Activated naive CD4-positive, alpha-beta T cell treated with anti-CD3 and anti-CD28 coated beads, Interleukin-2, amount 50 U/mL, for 24 hours (primary cell): Measurements from ENCODE around the gene PGM1.

Source experiments
- H3K27ac Mint-ChIP-seq: one replicate; pipeline ENCODE4 v1.8.0; 2021; ENCODE audit warnings: mild to moderate bottlenecking, mixed read lengths
- H3K27me3 Mint-ChIP-seq: one replicate; pipeline ENCODE4 v1.8.0; 2021; ENCODE audit warnings: mixed read lengths
- H3K36me3 Mint-ChIP-seq: one replicate; pipeline ENCODE4 v1.8.0; 2021; ENCODE audit warnings: mixed read lengths
- H3K4me1 Mint-ChIP-seq: one replicate; pipeline ENCODE4 v1.8.0; 2021; ENCODE audit warnings: mixed read lengths
- H3K4me3 Mint-ChIP-seq: one replicate; pipeline ENCODE4 v1.8.0; 2021; ENCODE audit warnings: mild to moderate bottlenecking, mixed read lengths
- H3K9me3 Mint-ChIP-seq: one replicate; pipeline ENCODE4 v1.8.0; 2021; ENCODE audit warnings: mixed read lengths

The PGM1 gene

DNA sequence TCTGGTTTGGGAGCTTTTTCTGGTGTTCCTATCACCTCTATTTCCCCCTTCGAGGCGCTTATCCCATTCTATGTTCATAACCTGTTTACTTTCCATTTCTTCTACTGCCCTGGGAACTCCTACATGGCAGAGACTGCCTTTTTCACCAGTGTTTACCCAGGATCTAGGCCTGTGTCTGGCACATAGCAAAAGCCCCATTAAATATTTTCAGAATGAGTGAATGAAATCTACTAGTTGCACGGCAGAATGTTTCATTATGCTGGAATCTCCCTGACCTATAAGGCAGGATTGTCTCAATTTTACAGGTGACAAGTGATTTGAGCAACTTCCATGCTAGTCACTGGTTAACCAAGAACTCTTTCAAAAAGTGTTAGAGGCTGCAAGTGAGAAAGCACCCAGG, 70.1 kb downstream of the PGM1 start:
- Mint-ChIP-seq H3K4me3 (no peak overlapping the region), H3K27ac (no peak overlapping the region), H3K36me3 (peaks cover 28% of the 10 kb centered on the region), H3K27me3 (no peaks in the 10 kb centered on the region), H3K4me1 (peaks cover 16% of the 10 kb centered on the region), H3K9me3 (peaks cover 7% of the 10 kb centered on the region)

DNA sequence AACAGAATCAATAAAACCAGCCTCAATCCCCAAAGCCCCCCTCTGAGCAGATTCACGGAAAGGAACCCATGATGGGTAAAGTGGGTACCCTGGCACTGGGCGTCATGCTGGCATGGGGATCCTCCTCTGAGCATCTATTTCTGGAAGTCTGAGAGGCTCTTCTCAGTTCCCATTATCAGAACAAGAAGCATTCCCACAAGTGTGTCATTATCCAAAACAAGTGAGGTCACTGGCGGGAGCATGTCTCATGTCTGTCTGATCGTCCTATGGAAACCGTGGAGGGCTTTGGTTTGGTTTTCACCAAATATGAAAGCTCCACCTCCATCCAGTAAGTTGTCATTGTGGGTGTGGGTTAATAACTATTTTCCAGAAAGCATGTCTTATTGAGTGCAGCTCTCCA, 70.7 kb downstream of the PGM1 start:
- H3K9me3 Mint-ChIP-seq: peaks cover 7% of the 10 kb centered on the region
- H3K27me3 Mint-ChIP-seq: no peaks in the 10 kb centered on the region
- no peak overlapping the region for H3K27ac Mint-ChIP-seq
- peaks cover 13% of the 10 kb centered on the region for H3K4me1 Mint-ChIP-seq
- H3K4me3 Mint-ChIP-seq: no peak overlapping the region
- H3K36me3 Mint-ChIP-seq: peaks cover 25% of the 10 kb centered on the region

DNA sequence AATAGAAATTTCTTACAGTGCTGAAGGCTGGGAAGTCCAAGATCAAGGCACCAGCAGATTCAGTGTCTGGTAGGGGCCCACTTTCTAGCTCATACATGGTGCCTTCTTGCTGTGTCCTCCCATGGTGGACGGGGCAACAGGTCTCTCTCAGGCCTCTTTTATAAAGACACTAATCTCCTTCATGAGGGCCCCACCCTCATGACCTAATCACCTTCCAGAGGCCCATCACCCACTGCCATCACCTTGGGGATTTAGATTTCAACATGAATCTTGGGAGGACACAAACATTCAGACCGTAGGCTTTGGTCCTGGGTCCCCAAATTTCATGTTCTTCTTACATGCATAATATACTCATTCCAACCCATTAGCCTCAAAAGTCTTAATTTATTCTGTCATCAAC, 71.5 kb downstream of the PGM1 start:
- Mint-ChIP-seq H3K4me3 (no peak overlapping the region), H3K27me3 (no peaks in the 10 kb centered on the region), H3K27ac (no peak overlapping the region), H3K9me3 (peaks cover 7% of the 10 kb centered on the region), H3K36me3 (peaks cover 20% of the 10 kb centered on the region), H3K4me1 (peaks cover 4% of the 10 kb centered on the region)

DNA sequence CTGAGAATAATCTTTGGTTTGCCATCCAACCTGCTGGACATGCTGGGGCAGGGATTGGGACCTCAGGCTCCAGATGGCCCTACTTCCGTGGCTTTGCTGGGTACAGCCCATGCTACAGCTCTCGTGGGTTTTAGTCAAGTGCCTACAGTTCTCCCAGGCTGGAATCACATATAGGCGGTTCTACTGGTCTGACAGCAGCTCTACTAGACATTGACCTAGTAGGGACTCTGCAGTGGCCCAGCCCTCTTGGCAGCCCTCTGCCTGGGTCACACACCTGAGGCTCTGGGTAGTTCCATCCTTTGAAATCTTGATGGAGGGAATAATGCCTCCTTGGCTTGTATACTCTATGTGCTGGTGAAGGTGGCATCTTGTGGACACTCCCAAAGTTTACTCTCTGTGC, 72.2 kb downstream of the PGM1 start:
- no peaks in the 10 kb centered on the region for H3K4me1 Mint-ChIP-seq
- H3K4me3 Mint-ChIP-seq: no peak overlapping the region
- peaks cover 20% of the 10 kb centered on the region for H3K36me3 Mint-ChIP-seq
- no peaks in the 10 kb centered on the region for H3K27me3 Mint-ChIP-seq
- no peak overlapping the region for H3K27ac Mint-ChIP-seq
- H3K9me3 Mint-ChIP-seq: peaks cover 7% of the 10 kb centered on the region

DNA sequence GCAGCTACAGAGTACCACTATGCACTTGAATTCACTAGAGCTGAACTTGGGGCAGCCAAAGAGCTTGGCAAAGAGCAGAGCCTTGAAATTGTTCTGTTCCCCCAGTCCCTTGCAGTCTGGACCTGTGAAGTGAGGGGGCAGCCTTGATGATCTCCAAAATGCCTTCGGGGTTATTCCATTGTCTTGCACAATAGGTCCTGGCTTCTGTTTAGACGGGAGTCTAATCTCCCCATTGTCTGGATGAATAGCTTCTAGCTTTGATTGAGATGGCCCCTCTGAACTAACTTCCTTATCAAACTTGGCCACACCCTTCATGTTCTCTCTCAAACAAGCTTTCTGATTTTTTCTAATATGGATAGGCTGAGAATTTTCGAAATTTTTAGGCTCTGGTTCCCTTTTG, 72.6 kb downstream of the PGM1 start:
- Mint-ChIP-seq H3K27ac (no peak overlapping the region), H3K36me3 (peaks cover 20% of the 10 kb centered on the region), H3K4me1 (no peaks in the 10 kb centered on the region), H3K4me3 (no peak overlapping the region), H3K27me3 (no peaks in the 10 kb centered on the region), H3K9me3 (peaks cover 7% of the 10 kb centered on the region)

DNA sequence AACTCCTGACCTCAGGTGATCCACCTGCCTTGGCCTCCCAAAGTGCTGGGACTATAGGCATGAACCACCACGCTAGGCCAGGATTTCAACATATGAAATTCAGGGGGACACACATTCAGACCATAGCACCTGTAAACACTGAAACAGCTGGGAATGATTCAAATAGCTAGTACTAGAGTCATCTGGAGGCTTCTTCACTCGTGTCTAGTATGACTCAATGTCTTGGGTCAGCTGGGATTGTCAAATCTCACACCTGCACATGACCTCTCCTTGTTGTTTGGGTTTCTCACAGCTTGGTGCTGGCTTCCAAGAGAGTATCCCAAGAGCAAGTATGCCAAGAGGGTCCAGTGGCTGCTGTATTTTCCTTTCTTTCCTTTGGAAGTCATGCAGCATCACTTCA, 75.1 kb downstream of the PGM1 start:
- H3K27me3 Mint-ChIP-seq: no peaks in the 10 kb centered on the region
- H3K4me1 Mint-ChIP-seq: no peaks in the 10 kb centered on the region

DNA sequence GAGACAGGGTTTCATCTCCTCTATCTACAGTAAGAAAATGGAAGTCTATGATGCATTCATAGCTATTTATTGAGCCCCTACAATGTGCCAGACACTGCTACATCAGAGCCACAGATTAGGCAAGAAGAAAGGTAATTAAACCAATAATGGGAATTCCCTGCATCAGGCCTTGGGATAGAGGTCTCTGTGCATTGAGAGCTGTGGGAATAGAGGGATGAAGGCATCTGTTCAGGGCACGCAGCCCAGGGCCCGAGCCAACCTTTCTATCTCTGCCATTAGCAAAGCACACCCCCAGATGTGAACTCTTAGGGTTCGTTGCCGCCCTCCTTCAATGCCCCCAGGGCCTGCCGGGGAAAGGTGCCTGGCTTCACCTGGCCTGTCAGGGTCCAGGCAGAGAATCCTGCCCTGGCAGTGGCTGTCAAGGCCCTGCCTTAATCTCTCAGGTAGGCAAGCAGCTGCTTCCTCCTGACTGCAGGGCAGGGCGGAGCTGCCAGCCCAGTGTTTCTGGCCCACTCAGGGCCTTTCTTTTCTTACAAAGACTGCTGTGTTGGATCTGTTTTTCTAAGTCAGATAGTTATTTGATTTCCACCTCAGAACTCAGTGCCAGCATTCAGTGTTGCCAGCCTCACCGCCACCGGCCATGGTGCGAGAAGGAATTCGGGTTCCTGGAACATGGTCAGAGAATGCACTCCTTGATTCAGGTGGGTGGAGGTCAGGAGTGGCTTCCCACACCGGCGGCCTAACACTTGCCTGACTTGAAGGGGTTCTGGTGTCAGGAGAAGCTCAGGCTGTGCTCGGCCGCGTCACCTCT, 76.1 kb downstream of the PGM1 start:
- Mint-ChIP-seq H3K27ac (no peak overlapping the region), H3K36me3 (peaks cover 7% of the 10 kb centered on the region), H3K4me1 (no peaks in the 10 kb centered on the region), H3K9me3 (peaks cover 7% of the 10 kb centered on the region), H3K27me3 (no peaks in the 10 kb centered on the region), H3K4me3 (no peak overlapping the region)

More for the DNA sequence above, 75.1 kb downstream of the PGM1 start:
- Mint-ChIP-seq H3K9me3 (peaks cover 7% of the 10 kb centered on the region), H3K4me3 (no peak overlapping the region), H3K27ac (no peak overlapping the region), H3K36me3 (peaks cover 11% of the 10 kb centered on the region)

DNA sequence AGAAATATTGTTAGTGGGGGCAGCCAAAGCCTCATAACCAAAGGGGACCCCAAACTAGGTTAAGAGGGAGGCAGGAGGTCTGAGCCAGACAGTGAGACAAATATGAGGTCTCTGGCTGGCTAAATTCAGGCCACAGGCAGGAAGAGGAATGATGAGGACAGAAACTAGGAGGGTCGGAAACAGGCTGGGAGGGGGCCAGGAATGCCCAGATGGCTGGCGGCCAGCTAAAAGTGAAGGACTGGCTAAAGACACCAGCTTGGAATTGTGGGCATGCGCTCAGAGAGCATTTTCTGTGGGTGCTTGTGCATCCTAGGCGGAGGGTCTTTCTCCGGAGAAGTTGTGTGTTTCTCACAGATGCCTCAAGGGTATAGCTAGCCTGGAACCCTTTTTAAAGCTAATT, 77.0 kb downstream of the PGM1 start:
- Mint-ChIP-seq H3K4me1 (no peaks in the 10 kb centered on the region), H3K36me3 (peaks cover 5% of the 10 kb centered on the region), H3K4me3 (no peak overlapping the region), H3K9me3 (peaks cover 7% of the 10 kb centered on the region), H3K27me3 (no peaks in the 10 kb centered on the region), H3K27ac (no peak overlapping the region)

DNA sequence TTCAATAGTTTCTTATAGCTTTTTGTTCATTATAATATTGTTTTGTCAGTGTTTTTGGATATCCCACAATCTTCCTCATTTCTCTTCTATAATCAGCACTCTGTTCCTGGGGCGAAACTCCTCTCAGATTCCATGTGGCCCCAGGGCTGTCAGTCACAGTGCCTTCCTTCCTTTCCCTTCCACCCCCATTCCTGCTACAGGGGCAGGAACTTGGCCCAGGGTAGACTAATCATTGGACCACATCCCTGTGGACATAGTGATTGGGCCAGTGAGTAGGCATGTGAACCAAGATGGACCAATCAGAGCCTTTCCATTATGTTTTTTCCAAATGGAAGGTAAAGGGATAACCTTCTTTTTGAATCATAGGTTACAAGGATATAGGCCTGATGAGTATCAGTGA, 78.3 kb downstream of the PGM1 start:
- H3K36me3 Mint-ChIP-seq: no peaks in the 10 kb centered on the region

DNA sequence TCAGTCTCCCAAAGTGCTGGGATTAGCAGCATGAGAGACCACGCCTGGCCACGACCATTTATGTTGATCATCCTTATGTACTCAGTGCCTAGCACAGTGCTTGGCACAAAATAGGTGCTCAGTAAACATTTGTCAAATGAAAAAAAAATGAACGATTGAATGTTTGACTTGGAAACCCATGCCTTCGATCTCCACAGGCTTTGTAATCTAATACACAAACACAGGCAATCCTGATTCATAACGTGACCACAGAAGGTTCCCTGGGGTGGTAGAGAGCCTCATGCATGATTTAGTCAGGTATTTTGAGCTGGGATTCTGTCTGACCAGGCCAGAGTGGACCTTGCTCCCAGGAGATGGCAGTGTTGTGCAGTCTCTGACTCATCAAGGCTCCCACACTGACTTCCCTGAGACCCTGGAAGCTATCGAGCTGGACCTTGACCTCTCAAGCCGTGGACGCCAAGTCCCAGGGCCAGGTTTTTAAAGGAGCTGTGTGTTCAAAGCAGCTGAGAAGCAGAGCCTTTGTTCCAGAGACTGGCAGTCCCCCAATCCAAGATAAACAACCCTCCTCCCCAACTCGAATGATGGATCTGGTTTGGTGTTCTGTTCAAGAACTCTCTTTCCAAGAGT, 81.1 kb downstream of the PGM1 start:
- H3K36me3 Mint-ChIP-seq: peaks cover 2% of the 10 kb centered on the region
- H3K4me1 Mint-ChIP-seq: no peaks in the 10 kb centered on the region
- no peaks in the 10 kb centered on the region for H3K9me3 Mint-ChIP-seq
- no peak overlapping the region for H3K27ac Mint-ChIP-seq
- no peak overlapping the region for H3K4me3 Mint-ChIP-seq
- H3K27me3 Mint-ChIP-seq: no peaks in the 10 kb centered on the region

More for the DNA sequence above, 78.3 kb downstream of the PGM1 start:
- Mint-ChIP-seq H3K9me3 (peaks cover under 1% of the 10 kb centered on the region), H3K4me3 (no peak overlapping the region), H3K27ac (no peak overlapping the region), H3K27me3 (no peaks in the 10 kb centered on the region), H3K4me1 (no peaks in the 10 kb centered on the region)

DNA sequence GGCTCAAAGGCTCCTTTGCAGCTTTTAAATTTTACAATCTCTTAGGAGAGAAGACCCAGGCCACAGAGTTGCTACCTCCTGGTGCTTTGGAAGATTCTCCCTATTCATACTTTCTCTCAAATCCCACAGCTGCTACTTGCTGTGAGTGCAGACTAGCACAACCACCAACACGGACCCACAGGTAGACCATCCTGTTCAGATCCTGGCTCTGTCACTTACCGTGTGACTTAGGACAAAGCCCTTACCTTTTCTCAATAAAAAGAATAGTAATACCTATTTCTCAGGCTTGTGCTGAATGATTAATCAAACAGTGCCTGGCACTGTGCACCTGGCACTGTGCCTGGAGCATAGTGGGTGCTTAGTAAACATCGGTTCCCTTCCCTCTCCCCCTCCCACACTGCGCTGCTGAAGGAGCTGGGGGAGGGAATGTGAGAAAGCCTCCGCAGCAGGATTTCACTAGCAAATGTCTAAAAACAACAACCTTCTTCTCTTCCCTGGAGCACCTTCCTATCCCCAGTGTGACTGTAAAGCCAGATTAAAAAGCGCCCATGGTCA, 81.7 kb downstream of the PGM1 start:
- H3K27me3 Mint-ChIP-seq: no peaks in the 10 kb centered on the region
- no peaks in the 10 kb centered on the region for H3K9me3 Mint-ChIP-seq
- no peak overlapping the region for H3K27ac Mint-ChIP-seq
- H3K4me1 Mint-ChIP-seq: no peaks in the 10 kb centered on the region
- H3K4me3 Mint-ChIP-seq: no peak overlapping the region
- peaks cover 4% of the 10 kb centered on the region for H3K36me3 Mint-ChIP-seq

DNA sequence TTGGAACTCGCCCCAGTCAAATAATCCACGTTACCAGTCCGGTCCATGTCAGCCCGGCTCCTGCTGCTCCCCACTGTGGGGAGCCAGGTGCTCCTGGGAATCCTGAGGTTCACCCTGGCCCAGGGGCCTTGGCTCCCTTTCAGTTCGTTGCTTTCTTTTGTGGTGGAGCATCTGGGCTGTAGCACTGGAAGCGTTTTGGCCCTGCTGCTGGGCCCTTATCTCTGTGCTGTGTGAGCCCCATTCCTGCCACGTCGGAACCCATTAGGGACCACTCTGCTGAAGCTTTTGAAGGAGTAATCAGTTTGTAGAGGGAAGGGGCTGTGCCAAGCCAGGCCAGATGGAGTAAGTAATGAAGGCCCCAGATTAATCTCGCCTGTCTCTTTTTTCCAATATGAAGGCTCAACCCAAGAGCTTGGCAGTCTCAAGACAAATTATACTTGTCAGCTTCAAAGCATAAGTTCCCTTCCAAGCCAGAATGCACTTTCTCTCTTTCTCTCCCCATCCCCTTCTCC, 82.3 kb downstream of the PGM1 start:
- H3K4me1 Mint-ChIP-seq: no peaks in the 10 kb centered on the region
- H3K4me3 Mint-ChIP-seq: no peak overlapping the region
- no peaks in the 10 kb centered on the region for H3K27me3 Mint-ChIP-seq
- no peak overlapping the region for H3K27ac Mint-ChIP-seq
- H3K9me3 Mint-ChIP-seq: no peaks in the 10 kb centered on the region
- peaks cover 5% of the 10 kb centered on the region for H3K36me3 Mint-ChIP-seq

DNA sequence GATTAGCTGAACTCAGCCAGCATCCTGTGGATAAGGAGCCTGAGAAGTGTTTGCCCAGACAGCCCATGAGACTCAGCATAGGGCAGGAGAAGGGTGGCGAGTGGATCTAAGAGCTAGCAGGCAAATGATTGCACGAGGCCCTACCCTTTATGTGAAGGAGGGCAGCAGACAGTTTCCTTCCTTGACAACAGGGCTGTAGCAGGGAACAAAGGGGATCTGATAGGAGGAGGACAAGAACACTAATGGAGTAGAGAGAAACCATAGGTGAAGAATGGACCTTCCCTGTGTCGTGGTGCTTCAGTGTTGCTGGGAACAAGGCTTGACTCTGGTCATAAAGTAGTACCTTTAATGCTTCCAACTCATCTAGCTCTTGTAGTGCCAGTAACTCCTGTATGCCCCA, 84.3 kb downstream of the PGM1 start:
- Mint-ChIP-seq H3K36me3 (peaks cover 5% of the 10 kb centered on the region), H3K27me3 (no peaks in the 10 kb centered on the region), H3K4me3 (no peak overlapping the region), H3K27ac (no peak overlapping the region), H3K4me1 (no peaks in the 10 kb centered on the region), H3K9me3 (no peaks in the 10 kb centered on the region)

DNA sequence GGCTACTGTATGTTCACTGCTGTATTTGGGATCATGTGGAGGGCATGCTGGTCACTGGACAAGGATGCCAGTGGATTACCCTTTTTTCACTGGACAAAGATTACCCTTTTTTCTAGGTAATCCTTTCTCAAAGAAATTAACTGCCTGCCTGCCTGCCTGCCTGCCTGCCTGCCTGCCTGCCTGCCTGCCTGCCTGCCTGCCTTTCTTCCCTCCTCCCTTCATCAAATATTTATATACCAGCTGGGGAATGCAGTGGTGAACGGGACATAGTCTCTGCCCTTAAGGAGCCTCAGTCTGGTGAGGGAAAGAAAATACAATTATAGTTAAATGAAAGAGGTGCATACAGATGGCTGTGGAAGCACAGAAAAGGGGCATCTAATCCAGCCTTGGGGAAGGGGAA, 85.0 kb downstream of the PGM1 start:
- H3K27ac Mint-ChIP-seq: no peak overlapping the region
- no peaks in the 10 kb centered on the region for H3K9me3 Mint-ChIP-seq
- no peaks in the 10 kb centered on the region for H3K4me1 Mint-ChIP-seq
- peaks cover 5% of the 10 kb centered on the region for H3K36me3 Mint-ChIP-seq
- H3K4me3 Mint-ChIP-seq: no peak overlapping the region
- H3K27me3 Mint-ChIP-seq: no peaks in the 10 kb centered on the region

DNA sequence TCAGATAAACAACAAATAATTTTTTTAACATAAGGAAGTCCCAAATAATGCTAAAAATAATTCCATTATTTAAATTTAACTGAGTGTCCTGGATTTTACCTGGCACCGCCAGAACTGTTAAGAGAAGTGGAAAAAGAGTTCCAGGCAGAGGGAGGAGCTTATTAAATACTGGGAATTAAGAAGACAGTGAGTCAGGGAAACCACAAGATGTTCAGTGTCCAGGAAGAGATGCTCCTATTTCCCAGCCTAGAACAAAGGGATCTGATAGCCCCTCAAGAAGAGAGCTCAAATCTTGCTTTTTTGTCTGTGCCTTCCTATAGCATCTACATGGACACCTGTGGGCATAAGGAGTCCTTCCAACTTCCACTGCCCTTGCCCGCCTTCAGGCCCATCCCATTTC, 85.9 kb downstream of the PGM1 start:
- no peaks in the 10 kb centered on the region for H3K4me1 Mint-ChIP-seq
- no peaks in the 10 kb centered on the region for H3K27me3 Mint-ChIP-seq
- no peak overlapping the region for H3K4me3 Mint-ChIP-seq
- H3K9me3 Mint-ChIP-seq: no peaks in the 10 kb centered on the region
- H3K36me3 Mint-ChIP-seq: peaks cover 5% of the 10 kb centered on the region
- H3K27ac Mint-ChIP-seq: no peak overlapping the region

DNA sequence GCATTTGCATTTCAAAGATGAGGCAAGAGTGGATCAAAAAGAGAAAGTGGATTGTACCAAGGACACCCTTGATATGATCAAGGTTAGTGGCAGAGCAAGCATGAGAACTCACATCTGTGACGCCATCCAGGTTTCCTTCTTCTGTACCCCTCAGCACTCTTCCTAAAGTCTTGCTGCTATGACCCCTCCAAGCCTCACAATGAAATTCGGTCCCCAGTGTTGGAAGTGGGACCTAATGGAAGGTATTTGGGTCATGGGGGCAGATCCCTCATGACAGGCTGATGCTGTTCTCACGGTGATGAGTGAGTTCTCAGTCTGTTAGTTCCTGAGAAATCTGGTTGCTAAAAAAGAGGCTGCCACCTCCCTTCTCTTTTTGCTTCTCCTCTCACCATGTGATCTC, 86.4 kb downstream of the PGM1 start:
- no peaks in the 10 kb centered on the region for H3K4me1 Mint-ChIP-seq
- H3K4me3 Mint-ChIP-seq: no peak overlapping the region
- H3K27ac Mint-ChIP-seq: no peak overlapping the region
- H3K27me3 Mint-ChIP-seq: no peaks in the 10 kb centered on the region
- peaks cover 5% of the 10 kb centered on the region for H3K36me3 Mint-ChIP-seq
- H3K9me3 Mint-ChIP-seq: no peaks in the 10 kb centered on the region
